Ishikawa (cell line): Measurements from ENCODE around the gene FAM170B.

Experiments used
- CEBPB ChIP-seq: IDR thresholded peaks from 2 replicates; pipeline ENCODE4 v1.6.1; 2012
- CREB1 ChIP-seq: IDR thresholded peaks from 2 replicates; pipeline ENCODE4 v1.6.1; 2012; ENCODE audit warnings: low read depth
- EGR1 ChIP-seq: IDR thresholded peaks from 2 replicates; pipeline ENCODE4 v1.6.1; 2012
- EP300 ChIP-seq: IDR thresholded peaks from 2 replicates; pipeline ENCODE4 v1.6.1; 2012; ENCODE audit warnings: borderline replicate concordance
- FOXM1 ChIP-seq: IDR thresholded peaks from 2 replicates; pipeline ENCODE4 v1.6.1; 2012; ENCODE audit warnings: low read depth, borderline replicate concordance
- NFIC ChIP-seq: IDR thresholded peaks from 2 replicates; pipeline ENCODE4 v1.6.1; 2012
- RAD21 ChIP-seq: IDR thresholded peaks from 2 replicates; pipeline ENCODE4 v1.6.1; 2012; ENCODE audit warnings: low read depth
- TAF1 ChIP-seq: IDR thresholded peaks from 2 replicates; pipeline ENCODE4 v1.6.1; 2012; ENCODE audit warnings: low read depth, mild to moderate bottlenecking
- TCF12 ChIP-seq: IDR thresholded peaks from 2 replicates; pipeline ENCODE4 v1.6.1; 2012; ENCODE audit warnings: low read depth
- TEAD4 ChIP-seq: IDR thresholded peaks from 2 replicates; pipeline ENCODE4 v1.6.1; 2012
- YY1 ChIP-seq: IDR thresholded peaks from 2 replicates; pipeline ENCODE4 v1.6.1; 2012; ENCODE audit warnings: low read depth
- ZBTB7A ChIP-seq: IDR thresholded peaks from 2 replicates; pipeline ENCODE4 v1.6.1; 2012; ENCODE audit warnings: low read depth
- TF ChIP-seq, protein P1 (sequence below): IDR thresholded peaks from 2 replicates; pipeline ENCODE4 v1.6.1; 2012
- TF ChIP-seq, protein P2 (sequence below): IDR thresholded peaks from 2 replicates; pipeline ENCODE4 v1.6.1; 2012; ENCODE audit warnings: low read depth, mild to moderate bottlenecking
- TF ChIP-seq, protein P3 (sequence below): IDR thresholded peaks from 2 replicates; pipeline ENCODE4 v1.6.1; 2012

FAM170B gene

DNA sequence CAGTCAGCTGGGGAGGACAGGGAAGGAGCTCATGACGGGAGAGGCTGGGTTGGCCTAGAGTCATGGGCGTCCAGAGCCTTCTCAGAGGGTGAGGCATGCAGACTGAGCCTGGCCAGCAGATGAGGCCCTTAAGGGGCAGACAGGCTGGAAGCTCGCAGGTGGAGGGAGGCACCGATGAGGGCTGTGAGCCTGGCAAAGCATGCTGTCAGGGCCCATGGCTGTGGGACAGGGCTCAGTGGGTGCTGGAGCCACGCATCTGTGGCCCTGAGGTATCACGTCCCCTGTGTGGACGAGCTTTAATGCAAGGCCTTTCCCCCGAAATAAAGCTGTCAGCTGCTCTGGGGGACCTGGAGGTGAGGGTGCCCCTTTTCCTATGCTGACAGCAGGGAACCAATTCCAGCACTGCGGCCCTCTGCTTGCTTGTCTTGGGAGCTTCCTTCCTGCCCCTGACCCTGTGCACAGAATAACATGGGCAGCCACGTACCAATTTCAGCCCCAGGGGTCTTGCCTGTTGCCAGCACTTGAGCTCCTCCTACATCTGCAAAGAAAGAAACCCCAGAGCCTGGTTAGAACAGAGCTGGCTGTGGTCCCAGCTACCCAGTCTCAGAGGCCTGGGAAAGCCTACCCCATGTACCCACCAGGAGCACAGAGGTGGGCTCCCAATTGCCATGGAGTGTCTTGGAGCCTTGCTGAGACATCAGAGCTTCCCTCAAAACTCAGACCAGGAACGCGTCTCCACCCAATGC is 33.8 kb upstream of the FAM170B start:
- TF ChIP-seq TEAD4 (no peak), ZBTB7A (no peak), TAF1 (no peak), TCF12 (no peak), RAD21 (no peak), CEBPB (no peak), FOXM1 (no peak), CREB1 (no peak), EGR1 (no peak), YY1 (no peak), EP300 (no peak), NFIC (no peak)
- TF ChIP-seq, protein P1, sequence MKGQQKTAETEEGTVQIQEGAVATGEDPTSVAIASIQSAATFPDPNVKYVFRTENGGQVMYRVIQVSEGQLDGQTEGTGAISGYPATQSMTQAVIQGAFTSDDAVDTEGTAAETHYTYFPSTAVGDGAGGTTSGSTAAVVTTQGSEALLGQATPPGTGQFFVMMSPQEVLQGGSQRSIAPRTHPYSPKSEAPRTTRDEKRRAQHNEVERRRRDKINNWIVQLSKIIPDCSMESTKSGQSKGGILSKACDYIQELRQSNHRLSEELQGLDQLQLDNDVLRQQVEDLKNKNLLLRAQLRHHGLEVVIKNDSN, result no peak
- TF ChIP-seq, protein P2, sequence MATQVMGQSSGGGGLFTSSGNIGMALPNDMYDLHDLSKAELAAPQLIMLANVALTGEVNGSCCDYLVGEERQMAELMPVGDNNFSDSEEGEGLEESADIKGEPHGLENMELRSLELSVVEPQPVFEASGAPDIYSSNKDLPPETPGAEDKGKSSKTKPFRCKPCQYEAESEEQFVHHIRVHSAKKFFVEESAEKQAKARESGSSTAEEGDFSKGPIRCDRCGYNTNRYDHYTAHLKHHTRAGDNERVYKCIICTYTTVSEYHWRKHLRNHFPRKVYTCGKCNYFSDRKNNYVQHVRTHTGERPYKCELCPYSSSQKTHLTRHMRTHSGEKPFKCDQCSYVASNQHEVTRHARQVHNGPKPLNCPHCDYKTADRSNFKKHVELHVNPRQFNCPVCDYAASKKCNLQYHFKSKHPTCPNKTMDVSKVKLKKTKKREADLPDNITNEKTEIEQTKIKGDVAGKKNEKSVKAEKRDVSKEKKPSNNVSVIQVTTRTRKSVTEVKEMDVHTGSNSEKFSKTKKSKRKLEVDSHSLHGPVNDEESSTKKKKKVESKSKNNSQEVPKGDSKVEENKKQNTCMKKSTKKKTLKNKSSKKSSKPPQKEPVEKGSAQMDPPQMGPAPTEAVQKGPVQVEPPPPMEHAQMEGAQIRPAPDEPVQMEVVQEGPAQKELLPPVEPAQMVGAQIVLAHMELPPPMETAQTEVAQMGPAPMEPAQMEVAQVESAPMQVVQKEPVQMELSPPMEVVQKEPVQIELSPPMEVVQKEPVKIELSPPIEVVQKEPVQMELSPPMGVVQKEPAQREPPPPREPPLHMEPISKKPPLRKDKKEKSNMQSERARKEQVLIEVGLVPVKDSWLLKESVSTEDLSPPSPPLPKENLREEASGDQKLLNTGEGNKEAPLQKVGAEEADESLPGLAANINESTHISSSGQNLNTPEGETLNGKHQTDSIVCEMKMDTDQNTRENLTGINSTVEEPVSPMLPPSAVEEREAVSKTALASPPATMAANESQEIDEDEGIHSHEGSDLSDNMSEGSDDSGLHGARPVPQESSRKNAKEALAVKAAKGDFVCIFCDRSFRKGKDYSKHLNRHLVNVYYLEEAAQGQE, result no peak
- TF ChIP-seq, protein P3, sequence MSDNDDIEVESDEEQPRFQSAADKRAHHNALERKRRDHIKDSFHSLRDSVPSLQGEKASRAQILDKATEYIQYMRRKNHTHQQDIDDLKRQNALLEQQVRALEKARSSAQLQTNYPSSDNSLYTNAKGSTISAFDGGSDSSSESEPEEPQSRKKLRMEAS, result no peak

DNA sequence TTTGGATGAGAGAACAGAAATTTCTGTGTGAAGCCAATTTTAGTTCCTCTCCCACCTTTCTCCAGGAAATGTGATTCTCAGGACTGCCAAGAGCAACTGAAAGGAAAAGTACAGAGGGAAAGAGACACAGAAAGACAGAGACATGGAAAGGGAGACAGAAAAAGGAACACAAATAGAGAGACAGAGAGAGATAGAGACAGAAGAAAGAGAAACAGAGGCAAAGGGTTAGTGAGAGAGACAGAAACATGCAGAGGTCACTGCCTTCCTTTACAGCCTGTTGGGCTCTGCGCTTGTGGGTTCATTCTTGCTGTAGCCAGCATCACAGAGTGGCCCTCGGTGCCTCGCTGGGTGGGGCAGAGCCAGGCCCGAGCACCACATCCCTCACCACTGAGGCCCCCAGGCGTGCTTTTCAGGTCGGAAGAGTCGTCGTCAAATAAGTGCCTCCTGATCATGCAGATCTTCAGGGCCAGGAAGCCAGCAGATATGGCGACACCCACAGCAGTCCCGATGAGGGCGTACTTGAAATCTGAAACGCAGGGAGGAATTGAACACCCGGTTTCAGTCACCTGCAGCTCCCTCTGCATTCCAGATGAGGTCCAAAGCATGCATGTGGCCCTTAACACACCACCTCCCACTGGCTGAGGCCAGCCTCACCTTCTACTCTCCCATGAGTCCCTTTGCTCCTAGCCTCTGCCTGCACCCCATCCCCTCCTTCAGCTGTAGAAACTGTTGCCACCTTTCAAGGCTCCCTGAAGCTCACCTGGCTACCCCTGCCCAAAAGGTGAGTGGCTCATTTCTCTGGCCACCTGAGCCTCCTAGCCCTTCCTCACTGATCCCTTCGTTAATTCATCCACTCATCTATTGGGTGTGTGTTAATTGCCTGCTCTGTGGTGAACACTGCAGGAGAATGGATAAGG is 32.9 kb upstream of the FAM170B start:
- TF ChIP-seq, protein P3, result peak; percentile 44
- TF ChIP-seq, protein P1, result no peak

DNA sequence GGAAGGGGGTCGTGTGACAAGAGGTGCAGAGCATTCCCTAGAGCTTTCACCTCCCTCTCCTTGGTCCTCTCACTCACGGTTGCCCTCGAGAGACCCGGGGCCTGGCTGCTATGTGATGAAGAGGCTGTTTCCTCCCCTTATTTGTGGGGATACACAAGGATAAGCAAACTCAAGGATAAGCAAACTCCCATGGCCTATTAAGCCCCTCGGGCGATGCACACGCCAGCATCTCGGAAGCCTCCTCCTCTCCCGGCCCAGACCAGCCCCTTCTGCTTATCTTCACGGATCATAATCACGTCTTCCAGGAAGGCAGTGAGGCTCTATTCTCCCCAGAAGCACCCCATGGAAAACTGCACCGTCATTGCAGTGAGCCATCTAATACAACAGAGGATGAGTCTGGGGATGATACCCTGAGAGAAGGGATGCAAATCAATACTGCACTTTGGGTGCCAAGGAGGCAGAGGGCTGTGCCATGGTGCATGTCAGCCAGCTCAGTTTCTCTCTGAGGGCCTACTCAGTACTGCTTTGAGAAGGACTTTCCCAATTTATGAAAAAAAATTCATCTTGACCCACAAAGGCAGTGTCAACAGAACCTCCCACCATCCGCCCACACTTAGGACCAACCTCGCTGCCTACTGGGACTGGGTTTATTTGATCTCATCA is 32.1 kb upstream of the FAM170B start:
- TF ChIP-seq EP300, result no peak
- TF ChIP-seq ZBTB7A, result no peak
- TF ChIP-seq, protein P1, result no peak
- no peak for TF ChIP-seq TAF1
- TF ChIP-seq RAD21, result no peak
- TF ChIP-seq NFIC, result no peak
- no peak for TF ChIP-seq CEBPB
- no peak for TF ChIP-seq EGR1
- TF ChIP-seq, protein P2, result no peak
- TF ChIP-seq TCF12, result no peak

DNA sequence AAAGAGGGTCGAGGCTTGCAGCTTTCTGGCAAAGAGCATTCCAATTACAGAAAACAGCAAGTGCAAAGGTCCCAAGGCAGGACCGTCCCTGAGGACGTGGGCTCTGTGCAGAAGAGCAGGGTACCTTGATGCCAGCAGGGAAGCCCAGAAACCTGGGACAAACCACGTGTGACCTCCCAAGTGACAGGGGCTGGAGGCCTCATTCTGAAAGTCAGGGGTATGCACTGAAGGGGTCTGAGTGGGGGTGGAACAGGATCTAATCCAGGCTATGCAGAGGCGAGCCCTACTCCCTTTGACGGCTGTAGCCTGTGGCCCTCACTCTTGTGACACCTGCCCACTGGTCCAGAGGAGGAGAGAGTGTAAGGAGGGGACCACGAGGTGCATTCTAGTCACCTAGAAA is 31.4 kb upstream of the FAM170B start:
- TF ChIP-seq NFIC, result no peak
- TF ChIP-seq EGR1, result no peak
- TF ChIP-seq ZBTB7A, result no peak
- TF ChIP-seq CEBPB, result no peak
- no peak for TF ChIP-seq TEAD4
- TF ChIP-seq FOXM1, result no peak
- no peak for TF ChIP-seq CREB1
- TF ChIP-seq, protein P1, result no peak
- TF ChIP-seq, protein P3, result no peak
- TF ChIP-seq YY1, result no peak
- no peak for TF ChIP-seq TAF1
- no peak for TF ChIP-seq EP300
- TF ChIP-seq, protein P2, result no peak
- TF ChIP-seq RAD21, result no peak
- no peak for TF ChIP-seq TCF12
